ENCODE data around the gene ALK.

ALK gene

GRCh38 chr2:29528371-29528770 lies 393.0 kb downstream of the ALK start:
- 94% methylated on average over 4 of the region's 4 CpGs for WGBS
- Histone ChIP-seq H3K4me3 (ENCODE audit: low read length) (no peak overlapping the region), H3K9me3 (ENCODE audit: insufficient read depth, low read depth, low read length) (no peaks in the 10 kb centered on the region), H3K27ac (ENCODE audit: low read depth, low read length) (no peak overlapping the region), H3K36me3 (ENCODE audit: insufficient read depth, low read length) (no peaks in the 10 kb centered on the region), H3K9ac (ENCODE audit: low read depth, low read length) (no peak overlapping the region), H3K4me1 (ENCODE audit: insufficient read depth, low read length) (no peaks in the 10 kb centered on the region; the same call in 1 of the 2 replicates), H3K27me3 (ENCODE audit: insufficient read depth, low read length) (no peaks in the 10 kb centered on the region)

- H3K4me1 ChIP-seq (ENCODE audit: insufficient read depth, low read length), result no peaks in the 10 kb centered on the region; the same call in 1 of the 2 replicates
- no peaks in the 10 kb centered on the region for H3K36me3 ChIP-seq (ENCODE audit: insufficient read depth, low read length)
- H3K27ac ChIP-seq (ENCODE audit: low read depth, low read length), result no peak overlapping the region
- no peak overlapping the region for H3K9ac ChIP-seq (ENCODE audit: low read depth, low read length)
- H3K27me3 ChIP-seq (ENCODE audit: insufficient read depth, low read length), result no peaks in the 10 kb centered on the region
- 94% methylated on average over 8 of the region's 8 CpGs for WGBS
- H3K9me3 ChIP-seq (ENCODE audit: insufficient read depth, low read depth, low read length), result no peaks in the 10 kb centered on the region
- H3K4me3 ChIP-seq (ENCODE audit: low read length), result no peak overlapping the region
These were observed 393.4 kb downstream of the ALK start for GRCh38 chr2:29527947-29528346.

- no peaks in the 10 kb centered on the region for H3K9me3 ChIP-seq (ENCODE audit: insufficient read depth, low read depth, low read length)
- H3K27ac ChIP-seq (ENCODE audit: low read depth, low read length), result no peak overlapping the region
- H3K36me3 ChIP-seq (ENCODE audit: insufficient read depth, low read length), result no peaks in the 10 kb centered on the region
- WGBS, result 93% methylated on average over 7 of the region's 7 CpGs
- H3K9ac ChIP-seq (ENCODE audit: low read depth, low read length), result no peak overlapping the region
- H3K4me1 ChIP-seq (ENCODE audit: insufficient read depth, low read length), result peaks cover 2% of the 10 kb centered on the region; the same call in 1 of the 2 replicates
- H3K4me3 ChIP-seq (ENCODE audit: low read length), result no peak overlapping the region
- no peaks in the 10 kb centered on the region for H3K27me3 ChIP-seq (ENCODE audit: insufficient read depth, low read length)
These were observed 394.5 kb downstream of the ALK start for GRCh38 chr2:29526587-29527586.

- Histone ChIP-seq H3K27ac (ENCODE audit: low read depth, low read length) (no peak overlapping the region), H3K36me3 (ENCODE audit: insufficient read depth, low read length) (no peaks in the 10 kb centered on the region), H3K9me3 (ENCODE audit: insufficient read depth, low read depth, low read length) (no peaks in the 10 kb centered on the region), H3K9ac (ENCODE audit: low read depth, low read length) (no peak overlapping the region), H3K4me1 (ENCODE audit: insufficient read depth, low read length) (peaks cover 2% of the 10 kb centered on the region), H3K4me3 (ENCODE audit: low read length) (no peak overlapping the region), H3K27me3 (ENCODE audit: insufficient read depth, low read length) (no peaks in the 10 kb centered on the region)
- 93% methylated on average over 2 of the region's 2 CpGs for WGBS
These were observed 395.5 kb downstream of the ALK start for GRCh38 chr2:29525921-29526320.

- H3K27ac ChIP-seq (ENCODE audit: low read depth, low read length), result no peak overlapping the region
- H3K9ac ChIP-seq (ENCODE audit: low read depth, low read length), result no peak overlapping the region
- H3K27me3 ChIP-seq (ENCODE audit: insufficient read depth, low read length), result no peaks in the 10 kb centered on the region
- H3K36me3 ChIP-seq (ENCODE audit: insufficient read depth, low read length), result no peaks in the 10 kb centered on the region
- no peak overlapping the region for H3K4me3 ChIP-seq (ENCODE audit: low read length)
- no peaks in the 10 kb centered on the region for H3K9me3 ChIP-seq (ENCODE audit: insufficient read depth, low read depth, low read length)
- H3K4me1 ChIP-seq (ENCODE audit: insufficient read depth, low read length), result peaks cover 2% of the 10 kb centered on the region
- WGBS, result 91% methylated on average over 1 of the region's 1 CpG
These were observed 396.7 kb downstream of the ALK start for GRCh38 chr2:29524652-29525051.

GRCh38 chr2:29522951-29523669 lies 398.3 kb downstream of the ALK start:
- 91% methylated on average over 5 of the region's 5 CpGs for WGBS
- H3K27me3 ChIP-seq (ENCODE audit: insufficient read depth, low read length), result no peaks in the 10 kb centered on the region

GRCh38 chr2:29520001-29520400 lies 401.4 kb downstream of the ALK start:
- H3K27me3 ChIP-seq (ENCODE audit: insufficient read depth, low read length), result no peaks in the 10 kb centered on the region
- no peak overlapping the region for H3K9ac ChIP-seq (ENCODE audit: low read depth, low read length)
- H3K4me1 ChIP-seq (ENCODE audit: insufficient read depth, low read length), result peaks cover 2% of the 10 kb centered on the region; the same call in 1 of the 2 replicates
- 94% methylated on average over 5 of the region's 5 CpGs for WGBS
- H3K36me3 ChIP-seq (ENCODE audit: insufficient read depth, low read length), result no peaks in the 10 kb centered on the region
- no peak overlapping the region for H3K27ac ChIP-seq (ENCODE audit: low read depth, low read length)
- H3K4me3 ChIP-seq (ENCODE audit: low read length), result no peak overlapping the region
- no peaks in the 10 kb centered on the region for H3K9me3 ChIP-seq (ENCODE audit: insufficient read depth, low read depth, low read length)

More at GRCh38 chr2:29522951-29523669, 398.3 kb downstream of the ALK start:
- Histone ChIP-seq H3K4me1 (ENCODE audit: insufficient read depth, low read length) (peaks cover 2% of the 10 kb centered on the region; the same call in 1 of the 2 replicates), H3K36me3 (ENCODE audit: insufficient read depth, low read length) (no peaks in the 10 kb centered on the region), H3K27ac (ENCODE audit: low read depth, low read length) (no peak overlapping the region), H3K9me3 (ENCODE audit: insufficient read depth, low read depth, low read length) (no peaks in the 10 kb centered on the region), H3K9ac (ENCODE audit: low read depth, low read length) (no peak overlapping the region), H3K4me3 (ENCODE audit: low read length) (no peak overlapping the region)

- H3K9ac ChIP-seq (ENCODE audit: low read depth, low read length), result no peak overlapping the region
- whole genome bisulfite sequencing, result 94% methylated on average over 3 of the region's 3 CpGs
- no peaks in the 10 kb centered on the region for H3K9me3 ChIP-seq (ENCODE audit: insufficient read depth, low read depth, low read length)
- no peaks in the 10 kb centered on the region for H3K27me3 ChIP-seq (ENCODE audit: insufficient read depth, low read length)
- no peak overlapping the region for H3K27ac ChIP-seq (ENCODE audit: low read depth, low read length)
- H3K36me3 ChIP-seq (ENCODE audit: insufficient read depth, low read length), result no peaks in the 10 kb centered on the region
- H3K4me3 ChIP-seq (ENCODE audit: low read length), result no peak overlapping the region
- peaks cover 2% of the 10 kb centered on the region; the same call in 1 of the 2 replicates for H3K4me1 ChIP-seq (ENCODE audit: insufficient read depth, low read length)
These were observed 402.0 kb downstream of the ALK start for GRCh38 chr2:29519338-29519925.

GRCh38 chr2:29518646-29519337 lies 402.6 kb downstream of the ALK start:
- H3K4me1 ChIP-seq (ENCODE audit: insufficient read depth, low read length), result peaks cover 2% of the 10 kb centered on the region; the same call in 1 of the 2 replicates
- H3K4me3 ChIP-seq (ENCODE audit: low read length), result no peak overlapping the region
- H3K9ac ChIP-seq (ENCODE audit: low read depth, low read length), result no peak overlapping the region
- no peaks in the 10 kb centered on the region for H3K27me3 ChIP-seq (ENCODE audit: insufficient read depth, low read length)
- no peaks in the 10 kb centered on the region for H3K9me3 ChIP-seq (ENCODE audit: insufficient read depth, low read depth, low read length)
- no CpG with 5 or more reads among the region's 1 CpG for WGBS
- H3K36me3 ChIP-seq (ENCODE audit: insufficient read depth, low read length), result no peaks in the 10 kb centered on the region
- H3K27ac ChIP-seq (ENCODE audit: low read depth, low read length), result no peak overlapping the region

GRCh38 chr2:29518010-29518409 lies 403.4 kb downstream of the ALK start:
- H3K27ac ChIP-seq (ENCODE audit: low read depth, low read length), result no peak overlapping the region
- no peaks in the 10 kb centered on the region for H3K27me3 ChIP-seq (ENCODE audit: insufficient read depth, low read length)
- WGBS, result 88% methylated on average over 2 of the region's 2 CpGs
- H3K4me1 ChIP-seq (ENCODE audit: insufficient read depth, low read length), result peaks cover 2% of the 10 kb centered on the region; the same call in 1 of the 2 replicates
- no peak overlapping the region for H3K4me3 ChIP-seq (ENCODE audit: low read length)
- no peak overlapping the region for H3K9ac ChIP-seq (ENCODE audit: low read depth, low read length)
- H3K9me3 ChIP-seq (ENCODE audit: insufficient read depth, low read depth, low read length), result no peaks in the 10 kb centered on the region
- no peaks in the 10 kb centered on the region for H3K36me3 ChIP-seq (ENCODE audit: insufficient read depth, low read length)

Data from HUES64 (cell line).